Thyroid gland (tissue), 4 donors: ENCODE results near the gene HHATL. TPM values are rescaled to one million over a fixed set of nuclear protein-coding genes. Genes with fewer than 3 reads are reported as not detected.

Experiments
- DNase-seq, 2 donors: peaks; one replicate each; pipeline ENCODE4 v3.0.0-alpha.2; 2019
- H3K27ac ChIP-seq, 3 donors: fragments of 200-600 bp; sonication (generic); 1 replicate in 2 of 3; 2 replicates in 1 of 3; pipeline ENCODE4 v1.5.1; 2016 to 2019; ENCODE audit warnings: mild to moderate bottlenecking in 1 of 3, moderate library complexity in 1 of 3
- H3K27me3 ChIP-seq: fragments of 200-600 bp; sonication (generic); one replicate; pipeline ENCODE4 v1.5.1; 2019
- H3K36me3 ChIP-seq, 2 donors: fragments of 200-600 bp; sonication (generic); one replicate each; pipeline ENCODE4 v1.5.1; 2016 to 2019
- H3K4me1 ChIP-seq, 2 donors: fragments of 200-600 bp; sonication (generic); one replicate each; pipeline ENCODE4 v1.5.1; 2017 to 2019
- H3K4me3 ChIP-seq, 3 donors: fragments of 200-600 bp; sonication (generic); replicated peaks in 1 of 3; 1 replicate in 2 of 3; 2 replicates in 1 of 3; pipeline ENCODE4 v1.5.1; 2016; ENCODE audit warnings: mild to moderate bottlenecking in 1 of 3
- H3K9me3 ChIP-seq: fragments of 200-600 bp; sonication (generic); one replicate; pipeline ENCODE4 v1.5.1; 2017
- CTCF ChIP-seq, 6 experiments: fragments of 200-600 bp in 3 of 6; fragments of 450-650 bp in 3 of 6; sonication (generic) in 3 of 6; IDR thresholded peaks; one replicate each; pipeline ENCODE4 v1.5.1; 2016 to 2019; ENCODE audit warnings: antibody characterized with exemption in 6 of 6, mild to moderate bottlenecking in 2 of 6, inconsistent platforms in 1 of 6, moderate library complexity in 1 of 6
- POLR2A ChIP-seq, 2 donors: fragments of 450-650 bp; IDR thresholded peaks; one replicate each; pipeline ENCODE4 v1.6.1; 2017; ENCODE audit warnings: antibody characterized with exemption in 2 of 2, mild to moderate bottlenecking in 2 of 2, moderate library complexity in 1 of 2
- WGBS, 2 donors: methylation state at CpG; one replicate each; pipeline ENCODE4 v1.1.5; 2017; 5-methylcytosine and 5-hydroxymethylcytosine counted together
- intact Hi-C: fragments of 100-400 bp; cut with DNase I; formaldehyde crosslinking; loops from one replicate; pipeline ENCODE4 v1.15.1; 2023
- total RNA-seq, 4 donors: library from RNA; depleted of rRNA; stranded (reverse); fragments of >200 nt; gene quantifications; one replicate each; pipeline ENCODE4 v1.2.3, GENCODE V29; 2016

Gene HHATL
- total RNA-seq, 4 donors from 2014 or later = 15.7 to 64.1 (median 32.4) TPM

GRCh38 chr3:42668413-42668760, 34.2 kb downstream of the HHATL start:
- Histone ChIP-seq H3K9me3 (no peaks in the 10 kb centered on the region), H3K27ac (no peak overlapping the region), H3K4me3 (no peak overlapping the region), H3K4me1 (no peaks in the 10 kb centered on the region), H3K27me3 (no peaks in the 10 kb centered on the region), H3K36me3 (no peaks in the 10 kb centered on the region)
- no peak for DNase-seq
- WGBS, 2 donors = 75 to 85% methylated on average over 1 to 2 of the region's 2 CpGs
- intact Hi-C loops = no loop called here
- TF ChIP-seq POLR2A (IDR thresholded peaks at IDR 0.05) (no peak), CTCF (IDR thresholded peaks at IDR 0.05) (no peak)

GRCh38 chr3:42667523-42668412, 34.8 kb downstream of the HHATL start:
- Histone ChIP-seq H3K27me3 (no peaks in the 10 kb centered on the region), H3K4me3 (no peak overlapping the region), H3K36me3 (no peaks in the 10 kb centered on the region), H3K27ac (no peak overlapping the region), H3K4me1 (no peaks in the 10 kb centered on the region), H3K9me3 (no peaks in the 10 kb centered on the region)
- intact Hi-C loops = no loop called here
- WGBS, 2 donors = 44 to 47% methylated on average over 8 of the region's 8 CpGs
- no peak for DNase-seq
- TF ChIP-seq CTCF (IDR thresholded peaks at IDR 0.05) (no peak), POLR2A (IDR thresholded peaks at IDR 0.05) (no peak)

GRCh38 chr3:42667096-42667522, 35.5 kb downstream of the HHATL start:
- DNase-seq = no peak
- intact Hi-C loops = no loop called here
- WGBS, 2 donors = 71 to 77% methylated on average over 4 to 5 of the region's 7 CpGs
- no peak overlapping the region for H3K27ac ChIP-seq
- no peak overlapping the region for H3K4me3 ChIP-seq
- H3K36me3 ChIP-seq = no peaks in the 10 kb centered on the region
- no peaks in the 10 kb centered on the region for H3K27me3 ChIP-seq
- no peaks in the 10 kb centered on the region for H3K9me3 ChIP-seq
- H3K4me1 ChIP-seq = no peaks in the 10 kb centered on the region
- TF ChIP-seq POLR2A (IDR thresholded peaks at IDR 0.05) (no peak), CTCF (IDR thresholded peaks at IDR 0.05) (no peak)

GRCh38 chr3:42666577-42666998, 36.0 kb downstream of the HHATL start:
- WGBS, 2 donors = 72 to 85% methylated on average over 2 to 4 of the region's 4 CpGs
- Histone ChIP-seq H3K4me1 (no peaks in the 10 kb centered on the region), H3K9me3 (no peaks in the 10 kb centered on the region), H3K4me3 (no peak overlapping the region), H3K36me3 (no peaks in the 10 kb centered on the region), H3K27me3 (no peaks in the 10 kb centered on the region), H3K27ac (no peak overlapping the region)
- TF ChIP-seq CTCF (IDR thresholded peaks at IDR 0.05) = no peak
- intact Hi-C loops = no loop called here
- DNase-seq = no peak

- Histone ChIP-seq H3K27me3 (no peaks in the 10 kb centered on the region), H3K36me3 (no peaks in the 10 kb centered on the region), H3K9me3 (no peaks in the 10 kb centered on the region), H3K4me1 (no peaks in the 10 kb centered on the region), H3K4me3 (no peak overlapping the region), H3K27ac (no peak overlapping the region)
- intact Hi-C loops = no loop called here
- WGBS, 2 donors = 82 to 86% methylated on average over 6 to 8 of the region's 8 CpGs
- no peak for DNase-seq
- TF ChIP-seq POLR2A (IDR thresholded peaks at IDR 0.05) (no peak), CTCF (IDR thresholded peaks at IDR 0.05) (no peak)
These were observed 36.6 kb downstream of the HHATL start for GRCh38 chr3:42666022-42666421.
